ENCODE measurements around the gene DCTPP1.

Gene DCTPP1

DNA sequence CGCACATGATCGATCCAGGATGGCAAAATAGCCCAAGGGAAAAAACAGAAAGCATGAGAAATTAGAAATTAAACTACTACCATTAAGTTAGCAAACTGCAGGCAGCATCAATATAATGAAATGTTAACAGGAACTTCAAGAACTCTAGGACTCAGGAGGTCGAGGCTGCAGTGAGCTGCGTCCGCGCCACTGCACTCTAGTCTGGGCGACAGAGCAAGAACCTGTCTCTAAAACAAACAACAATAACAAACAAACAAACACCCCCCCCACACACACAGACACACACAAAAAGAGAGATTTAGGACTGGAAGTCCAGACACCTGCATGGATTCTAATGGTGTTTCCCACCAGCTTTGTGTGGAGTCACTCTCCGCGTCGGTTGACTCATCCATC lies 16.4 kb upstream of the DCTPP1 start:
- no peak for DNase-seq

DNA sequence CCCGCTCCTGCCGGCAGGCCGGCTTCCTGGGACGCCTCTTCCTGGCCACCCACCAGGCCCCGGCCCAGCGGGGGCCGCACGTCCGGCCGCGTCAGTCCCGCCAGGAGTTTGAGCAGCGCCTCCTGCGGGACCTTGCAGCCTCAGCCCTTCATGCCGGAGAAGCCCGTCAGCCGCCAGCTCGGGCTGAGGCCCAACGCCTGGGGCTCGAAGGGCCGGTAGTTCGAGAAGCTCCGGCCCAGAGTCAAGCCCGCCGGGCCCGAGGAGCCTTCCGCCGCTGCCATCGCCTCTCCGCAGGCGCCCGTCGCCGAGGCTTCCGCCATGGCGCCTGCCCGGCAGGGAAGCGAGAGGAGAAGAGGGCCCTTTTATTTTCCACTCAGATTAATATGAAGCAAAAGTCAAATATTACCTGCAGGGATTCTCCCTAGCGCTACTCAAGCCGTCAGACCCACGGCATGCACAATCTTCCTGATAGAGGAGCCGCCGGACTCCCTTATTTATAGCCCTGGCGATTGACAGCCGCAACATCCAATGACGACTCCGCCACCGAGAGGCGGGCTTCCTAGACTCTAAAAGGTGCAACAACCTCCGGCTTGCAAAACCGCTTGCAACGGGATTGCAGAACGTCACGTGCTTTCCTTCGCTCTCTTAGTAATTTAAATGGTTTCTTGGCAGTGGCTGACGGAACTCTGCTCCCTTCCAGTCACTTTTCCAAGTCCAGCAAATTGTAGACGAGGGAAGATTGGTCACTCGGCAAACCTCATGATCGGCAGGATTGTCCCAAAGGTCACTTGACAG lies 15.8 kb upstream of the DCTPP1 start, which contains the start of gene SEPHS2:
TSS of gene SEPHS2 (minus strand) at position 467 of the 795 bp plus-strand sequence. CDS start at position 320, 147 bp downstream.
- peak; percentile 94 for DNase-seq

DNA sequence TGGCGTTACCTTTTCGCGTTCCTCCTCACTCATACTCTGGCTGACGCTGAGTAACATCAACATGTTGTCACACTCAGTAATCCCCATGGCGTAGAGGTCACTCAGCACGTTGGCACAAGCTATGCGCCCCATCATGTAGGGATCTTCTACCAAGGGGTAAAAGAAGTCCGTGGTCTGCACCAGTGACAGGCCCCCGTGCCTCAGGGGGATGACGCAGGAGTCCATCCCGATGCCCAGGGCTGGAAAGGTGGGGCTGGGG lies 15.2 kb upstream of the DCTPP1 start:
- no peak for DNase-seq

DNA sequence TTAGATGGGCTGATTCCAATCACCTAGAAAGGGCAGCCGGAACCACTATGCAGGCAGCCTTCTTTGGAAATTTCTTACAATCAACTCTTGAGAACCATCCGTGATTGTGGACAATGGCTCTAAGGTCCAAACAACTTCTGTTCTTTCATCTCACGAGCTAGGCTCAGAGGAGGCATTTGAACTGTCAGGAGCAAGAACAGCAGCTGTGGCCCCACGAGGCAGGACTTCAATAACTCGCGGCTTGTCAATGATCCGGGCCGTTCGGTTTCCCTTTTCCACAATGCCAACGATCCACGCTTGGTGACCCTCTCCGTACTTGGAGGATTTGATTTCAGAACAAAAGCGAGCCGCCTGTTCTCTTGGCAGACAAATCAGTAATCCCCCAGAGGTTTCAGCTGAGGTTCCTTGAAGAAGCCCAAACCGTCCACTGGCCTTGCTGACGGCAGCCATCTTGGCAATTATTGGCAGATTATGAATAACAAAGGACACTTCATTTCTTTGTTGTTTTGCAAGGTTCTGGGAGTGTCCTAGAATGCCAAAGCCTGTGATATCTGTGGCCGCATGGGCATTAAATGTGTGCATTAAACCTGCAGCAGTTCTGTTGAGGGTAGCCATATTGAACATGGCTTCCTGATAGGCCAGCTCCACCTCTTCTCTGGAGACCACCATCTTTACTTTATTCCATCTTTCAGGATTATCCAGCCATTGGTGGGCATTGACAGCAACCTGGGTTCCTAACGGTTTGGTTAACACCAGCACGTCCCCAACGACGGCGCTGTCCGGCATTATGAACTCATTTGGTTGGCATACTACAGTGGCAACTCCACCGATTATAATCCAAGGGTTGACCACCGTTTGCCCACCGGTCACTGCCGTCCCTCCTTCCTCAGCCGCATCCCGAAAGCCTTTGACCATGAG lies 14.7 kb upstream of the DCTPP1 start:
- no peak for DNase-seq

DNA sequence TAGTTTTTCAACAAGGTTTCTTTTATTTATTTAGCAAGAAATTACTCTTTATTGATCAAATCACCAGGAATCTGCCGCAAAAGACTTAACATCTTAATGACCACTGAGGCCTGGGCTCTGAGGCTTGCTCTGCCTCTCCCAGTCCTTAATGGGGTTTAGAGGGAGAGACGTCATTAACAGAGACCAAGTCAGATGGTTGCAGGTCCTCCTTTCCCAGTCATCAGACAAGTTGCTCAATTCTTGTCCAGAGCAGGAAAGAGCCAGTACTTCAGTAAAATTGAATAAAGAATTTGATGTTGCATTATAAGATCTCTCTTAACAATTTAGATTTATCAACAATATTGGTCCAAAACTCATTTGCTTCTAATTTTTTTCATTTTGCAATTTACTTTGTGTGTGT lies 13.8 kb upstream of the DCTPP1 start:
- no peak for DNase-seq

DNA sequence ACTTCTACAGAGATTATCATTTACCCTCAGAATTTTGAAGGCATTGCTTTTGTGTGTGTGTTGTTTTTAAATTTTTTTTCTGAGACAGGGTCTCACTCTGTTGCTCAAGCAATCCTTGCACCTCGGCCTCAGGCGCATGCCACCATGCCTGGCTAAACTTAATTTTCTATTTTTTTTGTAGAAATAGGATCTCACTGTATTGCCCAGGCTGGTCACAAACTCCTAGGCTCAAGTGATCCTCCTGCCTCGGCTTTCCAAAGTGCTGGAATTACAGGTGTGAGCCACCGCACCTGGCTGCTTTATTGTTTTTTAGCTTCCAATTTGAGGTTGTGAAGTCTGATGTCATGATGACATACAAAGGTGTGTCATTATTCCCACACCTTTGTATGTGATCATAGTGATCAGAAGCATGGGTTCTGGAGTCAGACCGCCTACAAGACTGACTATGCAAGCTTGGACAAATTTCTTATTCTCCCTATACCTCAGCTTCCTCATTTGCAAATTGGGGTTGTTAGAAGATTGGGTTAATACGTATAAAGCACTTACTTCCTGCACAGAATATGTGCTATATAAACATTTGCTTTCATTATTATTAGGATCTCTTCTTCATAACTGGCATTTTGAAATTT lies 10.0 kb upstream of the DCTPP1 start:
- no peak for DNase-seq

DNA sequence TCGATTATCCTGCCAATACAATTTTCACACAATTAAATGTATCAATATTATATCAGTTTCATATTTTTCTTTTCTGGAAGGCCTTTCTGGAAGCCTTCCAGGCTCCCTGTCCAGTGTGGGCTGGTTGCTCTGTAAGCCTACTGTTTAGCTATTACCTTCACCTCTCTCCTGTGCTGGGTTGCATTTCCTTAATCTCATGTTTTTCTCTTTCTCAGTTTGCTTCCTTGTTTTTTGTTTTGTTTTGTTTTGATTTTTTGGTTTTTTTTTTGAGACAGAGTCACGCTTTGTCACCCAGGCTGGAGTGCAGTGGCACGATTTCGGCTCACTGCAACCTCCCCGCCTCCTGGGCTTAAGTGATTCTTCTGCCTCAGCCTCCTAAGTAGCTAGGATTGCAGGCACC lies 9.0 kb upstream of the DCTPP1 start:
- DNase-seq = no peak

DNA sequence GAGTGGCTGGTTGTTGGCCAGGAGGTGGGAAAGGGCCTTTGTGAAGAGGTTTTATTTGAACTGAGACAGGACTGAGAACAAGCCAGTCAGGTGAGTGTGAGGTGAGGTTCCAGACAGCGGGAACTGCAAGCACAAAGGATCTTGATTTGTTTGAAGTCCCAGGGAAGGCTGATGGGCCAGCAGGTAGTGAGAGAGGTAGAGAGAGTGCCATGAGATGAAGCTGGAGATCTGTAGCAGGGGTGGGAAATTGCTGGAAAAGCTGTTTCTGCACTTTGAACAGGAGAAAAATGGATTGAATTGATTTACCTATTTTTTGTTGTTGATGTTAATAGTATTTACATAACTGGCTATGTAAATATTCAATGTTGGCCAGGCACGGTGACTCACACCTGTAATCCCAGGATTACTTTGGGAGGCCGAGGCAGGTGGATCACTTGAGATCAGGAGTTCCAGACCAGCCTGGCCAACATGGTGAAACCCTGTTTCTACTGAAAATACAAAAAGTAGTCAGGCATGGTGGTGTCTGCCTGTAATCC lies 7.7 kb upstream of the DCTPP1 start:
- DNase-seq = no peak

DNA sequence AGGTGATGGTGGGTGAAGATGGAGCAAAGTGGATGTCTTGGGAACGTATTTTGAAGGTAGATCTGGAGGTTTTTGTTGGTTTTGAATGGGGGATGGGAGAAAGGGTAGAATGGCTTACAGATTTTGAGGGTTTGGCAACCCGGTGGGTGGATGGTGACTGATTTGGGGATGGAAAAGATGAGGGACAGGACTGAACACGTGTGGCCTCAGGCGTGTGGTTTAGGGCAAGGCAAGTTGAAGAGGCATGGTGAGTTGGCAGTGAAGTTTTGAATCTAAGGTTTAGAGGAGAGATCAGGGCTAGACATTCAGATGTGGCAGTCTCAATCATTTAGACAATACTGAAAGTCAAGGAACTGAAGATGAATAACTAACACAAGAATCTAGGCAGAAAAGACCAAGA lies 5.0 kb upstream of the DCTPP1 start:
- no peak for DNase-seq

DNA sequence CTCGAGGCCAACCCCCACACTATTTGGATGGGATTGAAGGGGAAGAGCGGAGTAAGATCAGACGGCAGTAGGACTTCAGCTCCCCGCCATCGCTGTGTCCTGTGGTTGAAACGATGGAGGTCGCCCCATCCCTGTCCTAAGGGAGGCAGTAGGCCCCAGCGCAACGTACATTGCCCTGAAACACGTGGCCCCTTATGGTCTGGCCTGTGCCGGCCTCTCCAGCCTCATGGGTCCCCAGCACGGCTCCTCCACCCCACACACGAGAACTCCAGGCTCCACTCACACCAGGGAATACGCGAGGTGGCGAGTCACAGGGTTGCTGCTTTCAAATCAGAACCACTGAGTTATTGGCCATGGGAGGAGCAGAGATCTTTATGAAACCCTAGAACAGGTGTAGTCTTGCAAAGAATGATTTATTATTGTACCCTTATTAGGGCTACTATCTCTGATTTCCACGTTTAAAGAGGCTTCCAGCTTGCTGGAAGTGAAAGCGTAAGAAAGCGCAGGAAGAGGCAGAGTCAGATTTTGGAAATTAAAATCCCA lies 669 bp upstream of the DCTPP1 start:
- no peak for DNase-seq

DNA sequence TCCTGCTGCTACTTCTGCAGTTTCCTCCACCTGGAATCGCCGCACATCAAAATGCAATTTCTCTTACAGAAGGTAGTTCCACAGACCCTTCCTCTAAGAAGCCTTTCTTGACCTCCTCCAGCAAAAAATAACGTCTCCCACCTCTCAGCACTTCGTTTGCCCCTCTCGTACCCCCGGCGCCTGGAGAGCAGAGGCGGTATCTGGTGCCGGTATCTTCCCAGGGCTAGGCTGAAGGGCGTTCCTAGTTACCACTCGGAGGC lies 482 bp downstream of the DCTPP1 start:
- DNase-seq = peak; percentile 36

DNA sequence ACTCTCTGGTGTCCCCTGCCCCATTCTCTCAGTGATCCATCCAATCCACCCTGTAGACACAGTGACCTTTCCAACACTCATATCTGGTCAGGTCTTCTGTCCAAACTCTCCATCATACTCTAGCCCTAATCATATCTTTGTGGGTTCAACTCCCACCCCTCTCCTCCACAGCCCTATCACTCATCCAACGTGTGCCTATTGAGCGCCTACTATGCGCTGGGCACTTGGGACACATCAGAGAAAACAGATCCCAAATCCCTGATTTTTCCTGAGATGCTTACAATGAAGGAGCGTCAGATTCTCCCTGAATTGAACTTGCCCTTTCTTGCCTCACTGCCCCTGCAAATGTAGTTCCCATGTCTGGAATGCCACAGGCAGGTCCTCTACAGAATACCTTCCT lies 1.8 kb downstream of the DCTPP1 start:
- DNase-seq = no peak

DNA sequence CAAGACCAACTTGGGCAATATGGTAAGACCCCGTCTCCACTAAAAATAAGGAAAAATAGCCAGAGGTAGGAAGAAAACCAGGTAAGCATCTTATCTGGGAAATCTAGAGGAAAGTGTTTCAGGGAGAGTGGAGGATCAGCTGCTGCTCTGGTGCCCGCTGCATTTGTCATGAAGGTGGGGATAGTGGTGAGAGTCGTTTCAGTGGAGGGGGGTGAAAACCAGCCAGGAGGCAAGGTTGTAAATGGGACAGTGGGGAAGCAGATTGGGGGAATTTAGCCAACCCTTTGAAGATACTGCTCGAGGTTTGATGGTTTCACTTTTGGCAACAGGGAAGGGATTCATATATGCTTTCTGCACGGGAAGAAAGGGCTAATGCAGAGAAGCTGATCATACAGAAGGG lies 8.8 kb downstream of the DCTPP1 start:
- DNase-seq = no peak

DNA sequence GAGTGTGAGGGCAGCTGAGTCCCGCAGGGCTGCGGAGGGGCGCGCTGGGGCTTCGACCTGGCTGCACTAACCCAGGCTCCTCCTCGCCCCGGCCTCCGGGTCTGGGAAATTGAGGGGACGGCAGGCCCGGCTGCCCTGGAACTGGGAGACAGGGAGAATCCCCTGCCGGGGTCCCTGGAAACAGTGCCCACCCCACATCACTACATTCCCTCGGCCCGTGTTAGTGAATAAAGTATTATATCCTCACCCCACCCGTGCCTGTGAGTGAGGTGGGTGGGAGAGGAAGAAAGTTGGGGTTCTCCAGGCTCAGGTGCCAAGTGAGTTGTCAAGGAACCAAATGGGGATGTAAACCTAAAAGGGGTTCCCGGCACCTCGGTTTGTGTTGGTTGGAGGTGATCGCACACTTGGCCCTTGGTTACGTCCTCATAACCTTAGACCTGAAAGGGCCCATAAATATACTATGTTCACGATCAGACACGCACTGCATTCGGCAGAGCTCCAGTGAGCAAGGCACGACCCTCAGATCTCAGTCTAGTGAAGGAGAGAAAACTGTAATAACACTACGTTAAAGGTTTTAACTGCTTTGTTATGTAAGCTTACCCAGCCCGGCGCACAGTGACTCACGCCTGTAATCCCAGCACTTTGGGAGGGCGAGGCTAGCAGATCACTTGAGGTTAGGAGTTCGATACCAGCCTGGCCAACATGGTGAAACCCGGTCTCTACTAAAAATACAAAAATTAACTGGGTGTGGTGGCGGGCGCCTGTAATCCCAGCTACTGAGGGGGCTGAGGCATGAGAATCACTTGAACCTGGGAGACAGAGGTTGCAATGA lies 11.3 kb downstream of the DCTPP1 start:
- no peak for DNase-seq

DNA sequence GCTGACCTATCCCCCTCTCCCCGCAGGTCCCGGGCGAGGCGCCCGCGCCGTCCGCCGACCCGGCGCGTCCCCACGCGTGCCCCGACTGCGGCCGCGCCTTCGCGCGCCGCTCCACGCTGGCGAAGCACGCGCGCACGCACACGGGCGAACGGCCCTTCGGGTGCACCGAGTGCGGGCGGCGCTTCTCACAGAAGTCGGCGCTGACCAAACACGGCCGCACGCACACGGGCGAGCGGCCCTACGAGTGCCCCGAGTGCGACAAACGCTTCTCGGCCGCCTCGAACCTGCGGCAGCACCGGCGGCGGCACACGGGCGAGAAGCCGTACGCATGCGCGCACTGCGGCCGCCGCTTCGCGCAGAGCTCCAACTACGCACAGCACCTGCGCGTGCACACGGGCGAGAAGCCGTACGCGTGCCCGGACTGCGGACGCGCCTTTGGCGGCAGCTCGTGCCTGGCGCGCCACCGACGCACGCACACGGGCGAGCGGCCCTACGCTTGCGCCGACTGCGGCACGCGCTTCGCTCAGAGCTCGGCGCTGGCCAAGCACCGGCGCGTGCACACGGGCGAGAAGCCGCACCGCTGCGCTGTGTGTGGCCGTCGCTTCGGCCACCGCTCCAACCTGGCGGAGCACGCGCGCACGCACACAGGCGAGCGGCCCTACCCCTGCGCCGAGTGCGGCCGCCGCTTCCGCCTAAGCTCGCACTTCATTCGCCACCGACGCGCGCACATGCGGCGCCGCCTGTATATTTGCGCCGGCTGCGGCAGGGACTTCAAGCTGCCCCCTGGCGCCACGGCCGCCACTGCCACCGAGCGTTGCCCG lies 12.1 kb downstream of the DCTPP1 start:
- DNase-seq = peak; percentile 64

DNA sequence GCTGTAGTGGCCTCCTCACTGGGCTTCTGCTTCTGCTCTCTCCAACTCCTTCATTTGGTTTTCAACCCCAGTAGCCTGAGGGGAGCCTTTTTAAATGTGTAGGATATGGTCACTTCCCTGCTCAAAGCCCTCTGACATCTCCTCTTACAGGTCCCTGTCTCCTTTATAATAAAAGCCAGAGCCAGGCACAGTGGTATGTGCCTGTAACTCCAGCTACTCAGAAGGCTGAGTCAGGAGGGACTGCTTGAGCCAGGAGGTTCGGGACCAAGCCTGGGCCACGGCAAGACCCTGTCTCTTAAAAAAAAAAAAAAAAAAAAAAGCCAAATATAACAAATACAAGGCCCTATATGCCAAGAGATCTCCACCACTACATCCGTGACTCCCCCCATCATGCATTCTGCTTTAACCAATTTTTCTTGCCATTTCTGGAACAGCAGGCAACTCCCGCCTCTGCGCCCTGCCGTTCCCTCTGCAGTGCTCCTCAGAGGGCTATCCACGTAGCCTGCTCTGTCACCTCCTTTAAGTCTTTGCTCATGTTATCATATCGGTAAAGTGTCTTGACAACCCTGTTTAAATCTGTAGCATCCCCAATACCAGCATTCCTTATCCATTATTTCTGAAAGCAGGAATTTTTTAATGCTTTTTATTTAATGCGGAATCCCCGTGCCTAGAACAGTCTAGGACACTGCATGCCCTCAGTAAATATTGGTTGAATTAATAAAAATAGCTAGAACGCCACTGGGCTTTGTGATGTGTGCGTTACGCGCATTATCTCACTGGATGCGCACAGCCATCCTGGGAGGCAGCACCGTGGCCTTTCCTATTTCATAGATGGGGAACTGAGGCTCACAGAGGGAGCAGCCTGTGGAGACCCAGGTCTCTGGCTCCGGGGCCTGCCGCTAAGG lies 13.0 kb downstream of the DCTPP1 start:
- DNase-seq = no peak

DNA sequence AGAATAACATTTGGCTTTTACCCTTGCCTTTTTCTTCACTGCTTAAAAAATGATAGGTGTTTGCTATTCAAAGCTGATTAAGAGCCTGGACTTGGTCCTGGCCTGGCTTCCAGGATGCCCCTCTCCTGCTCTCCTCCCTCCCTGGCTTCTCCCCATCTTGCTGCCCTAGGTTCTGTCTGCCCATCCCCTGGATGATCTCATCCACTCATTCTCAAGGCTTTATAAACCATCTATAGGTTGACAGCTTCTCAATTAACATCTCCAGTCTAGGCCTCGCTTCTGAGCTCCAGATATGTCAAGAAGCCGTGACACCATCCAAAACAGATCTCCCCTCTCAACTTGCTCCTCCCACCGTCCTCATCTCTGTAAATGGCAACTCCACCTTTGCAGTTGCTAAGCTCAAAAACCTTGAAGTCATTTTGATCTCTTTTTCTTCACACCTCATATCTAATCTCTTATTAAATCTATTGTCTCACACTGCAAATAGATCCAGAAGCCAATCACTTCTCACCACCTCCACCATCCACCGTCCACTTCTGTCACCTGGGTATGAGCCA lies 13.7 kb downstream of the DCTPP1 start:
- no peak for DNase-seq

DNA sequence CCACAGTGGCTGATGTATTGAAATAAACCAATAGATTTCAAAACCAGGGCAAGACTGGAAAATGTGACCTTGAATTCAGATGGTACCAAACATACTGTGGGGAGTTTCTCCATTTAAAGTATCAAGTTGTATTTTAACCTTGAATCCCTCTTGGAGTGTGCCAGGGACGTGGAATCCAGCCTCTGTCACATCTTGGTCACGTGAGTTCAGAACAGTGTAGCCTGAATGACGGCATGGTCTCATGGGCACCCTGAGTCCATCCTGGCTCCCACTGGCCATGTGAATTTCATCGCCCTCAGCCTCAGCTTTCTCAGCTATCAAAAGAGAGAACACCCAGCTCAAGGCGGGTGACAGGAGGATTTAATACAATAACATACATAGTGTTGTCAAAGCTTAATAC lies 15.7 kb downstream of the DCTPP1 start:
- DNase-seq = no peak

DNA sequence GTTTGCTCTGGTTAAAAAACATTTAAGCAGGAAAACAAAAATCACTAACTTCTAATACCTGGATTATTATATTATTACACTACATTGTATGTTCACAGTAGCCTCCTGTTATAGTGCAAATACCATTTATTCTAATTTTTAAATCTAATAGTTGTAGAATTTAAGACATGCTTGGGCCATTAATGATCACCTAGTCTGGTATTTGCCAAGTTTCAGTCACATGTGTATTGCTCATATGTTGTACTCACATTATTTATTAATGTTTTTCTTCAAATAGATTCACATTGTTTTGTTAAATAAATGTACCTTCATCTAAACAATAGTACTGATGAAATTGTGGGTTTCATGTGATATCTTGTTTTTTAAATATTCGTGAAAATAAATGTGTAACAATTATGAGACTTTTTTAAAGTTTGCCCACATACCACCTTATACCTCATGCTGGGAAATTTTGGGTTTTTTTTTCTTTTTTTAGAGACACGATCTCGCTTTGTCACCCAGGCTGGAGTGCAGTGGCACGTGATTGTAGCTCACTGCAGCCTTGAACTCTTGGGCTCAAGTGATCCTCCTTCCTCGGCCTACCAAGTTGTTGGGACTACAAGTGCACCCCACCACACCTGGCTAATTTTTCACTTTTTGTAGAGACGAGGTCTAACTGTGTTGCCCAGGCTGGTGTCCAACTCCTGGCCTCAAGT lies 16.6 kb downstream of the DCTPP1 start:
- no peak for DNase-seq

Data from kidney glomerular epithelial cell (primary cell).